ENCODE measurements around the gene CCDC93. TPM values are rescaled to one million over a fixed set of nuclear protein-coding genes. Genes with fewer than 3 reads are reported as not detected.

The CCDC93 gene
- polyA plus RNA-seq, 1 donor from 2014 or later, result 98.4 TPM

DNA sequence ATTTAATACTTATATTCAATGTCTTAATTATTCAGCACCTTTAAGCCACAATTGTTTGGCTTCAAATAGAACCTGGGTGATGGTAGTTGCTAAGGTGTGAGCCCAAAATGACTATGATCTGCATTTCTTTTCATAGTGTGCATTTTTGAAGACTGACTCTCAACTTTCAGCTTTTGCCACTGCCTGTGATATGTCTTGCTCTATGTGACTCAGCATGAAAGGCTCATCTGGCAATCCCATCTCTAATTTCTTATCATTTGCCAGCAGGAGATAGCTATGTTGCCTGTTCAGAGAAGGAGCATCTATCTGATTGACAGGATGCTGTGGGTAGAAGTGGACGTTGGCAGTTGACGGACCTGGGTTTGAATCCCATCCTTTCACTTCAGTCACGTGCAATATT is 34.5 kb upstream of the CCDC93 start:
- Histone ChIP-seq H3K9me3 (ENCODE audit: low read length) (no peaks in the 10 kb centered on the region), H3F3A (ENCODE audit: insufficient read depth, low read length, poor library complexity, severe bottlenecking) (no peaks in the 10 kb centered on the region), H4K20me1 (ENCODE audit: insufficient read depth) (no peaks in the 10 kb centered on the region), H3K4me2 (ENCODE audit: low read length) (no peak overlapping the region), H3K79me2 (replicated peaks; ENCODE audit: insufficient read depth, low read length) (no peaks in the 10 kb centered on the region), H3K9me2 (ENCODE audit: insufficient read depth, low read length) (no peaks in the 10 kb centered on the region), H2AFZ (ENCODE audit: low read depth, low read length) (no peak overlapping the region), H3K4me3 (ENCODE audit: low read length) (no peak overlapping the region), H3K9ac (ENCODE audit: low read length) (no peak overlapping the region), H3K36me3 (ENCODE audit: insufficient read depth, low read length) (no peaks in the 10 kb centered on the region), H3K27me3 (ENCODE audit: insufficient read depth, low read depth, low read length) (peaks cover 3% of the 10 kb centered on the region), H3K27ac (ENCODE audit: low read length) (no peak overlapping the region)
- TF ChIP-seq EP300 (conservative IDR thresholded peaks at IDR 0.05; ENCODE audit: poor library complexity, severe bottlenecking) (no peak), MXI1 (conservative IDR thresholded peaks at IDR 0.05; ENCODE audit: poor library complexity, severe bottlenecking) (no peak), EZH2 (IDR thresholded peaks at IDR 0.05; ENCODE audit: borderline replicate concordance, insufficient read depth, low read length, poor library complexity, severe bottlenecking) (no peak), RAD21 (conservative IDR thresholded peaks at IDR 0.05) (no peak), TAF1 (IDR thresholded peaks at IDR 0.05; ENCODE audit: low read depth) (no peak), SMC3 (conservative IDR thresholded peaks at IDR 0.05; ENCODE audit: poor library complexity) (no peak), POLR2AphosphoS5 (IDR thresholded peaks at IDR 0.05) (no peak)
- TF ChIP-seq, protein P1, sequence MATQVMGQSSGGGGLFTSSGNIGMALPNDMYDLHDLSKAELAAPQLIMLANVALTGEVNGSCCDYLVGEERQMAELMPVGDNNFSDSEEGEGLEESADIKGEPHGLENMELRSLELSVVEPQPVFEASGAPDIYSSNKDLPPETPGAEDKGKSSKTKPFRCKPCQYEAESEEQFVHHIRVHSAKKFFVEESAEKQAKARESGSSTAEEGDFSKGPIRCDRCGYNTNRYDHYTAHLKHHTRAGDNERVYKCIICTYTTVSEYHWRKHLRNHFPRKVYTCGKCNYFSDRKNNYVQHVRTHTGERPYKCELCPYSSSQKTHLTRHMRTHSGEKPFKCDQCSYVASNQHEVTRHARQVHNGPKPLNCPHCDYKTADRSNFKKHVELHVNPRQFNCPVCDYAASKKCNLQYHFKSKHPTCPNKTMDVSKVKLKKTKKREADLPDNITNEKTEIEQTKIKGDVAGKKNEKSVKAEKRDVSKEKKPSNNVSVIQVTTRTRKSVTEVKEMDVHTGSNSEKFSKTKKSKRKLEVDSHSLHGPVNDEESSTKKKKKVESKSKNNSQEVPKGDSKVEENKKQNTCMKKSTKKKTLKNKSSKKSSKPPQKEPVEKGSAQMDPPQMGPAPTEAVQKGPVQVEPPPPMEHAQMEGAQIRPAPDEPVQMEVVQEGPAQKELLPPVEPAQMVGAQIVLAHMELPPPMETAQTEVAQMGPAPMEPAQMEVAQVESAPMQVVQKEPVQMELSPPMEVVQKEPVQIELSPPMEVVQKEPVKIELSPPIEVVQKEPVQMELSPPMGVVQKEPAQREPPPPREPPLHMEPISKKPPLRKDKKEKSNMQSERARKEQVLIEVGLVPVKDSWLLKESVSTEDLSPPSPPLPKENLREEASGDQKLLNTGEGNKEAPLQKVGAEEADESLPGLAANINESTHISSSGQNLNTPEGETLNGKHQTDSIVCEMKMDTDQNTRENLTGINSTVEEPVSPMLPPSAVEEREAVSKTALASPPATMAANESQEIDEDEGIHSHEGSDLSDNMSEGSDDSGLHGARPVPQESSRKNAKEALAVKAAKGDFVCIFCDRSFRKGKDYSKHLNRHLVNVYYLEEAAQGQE (IDR thresholded peaks at IDR 0.05; ENCODE audit: borderline replicate concordance), result no peak
- TF ChIP-seq, protein P2, sequence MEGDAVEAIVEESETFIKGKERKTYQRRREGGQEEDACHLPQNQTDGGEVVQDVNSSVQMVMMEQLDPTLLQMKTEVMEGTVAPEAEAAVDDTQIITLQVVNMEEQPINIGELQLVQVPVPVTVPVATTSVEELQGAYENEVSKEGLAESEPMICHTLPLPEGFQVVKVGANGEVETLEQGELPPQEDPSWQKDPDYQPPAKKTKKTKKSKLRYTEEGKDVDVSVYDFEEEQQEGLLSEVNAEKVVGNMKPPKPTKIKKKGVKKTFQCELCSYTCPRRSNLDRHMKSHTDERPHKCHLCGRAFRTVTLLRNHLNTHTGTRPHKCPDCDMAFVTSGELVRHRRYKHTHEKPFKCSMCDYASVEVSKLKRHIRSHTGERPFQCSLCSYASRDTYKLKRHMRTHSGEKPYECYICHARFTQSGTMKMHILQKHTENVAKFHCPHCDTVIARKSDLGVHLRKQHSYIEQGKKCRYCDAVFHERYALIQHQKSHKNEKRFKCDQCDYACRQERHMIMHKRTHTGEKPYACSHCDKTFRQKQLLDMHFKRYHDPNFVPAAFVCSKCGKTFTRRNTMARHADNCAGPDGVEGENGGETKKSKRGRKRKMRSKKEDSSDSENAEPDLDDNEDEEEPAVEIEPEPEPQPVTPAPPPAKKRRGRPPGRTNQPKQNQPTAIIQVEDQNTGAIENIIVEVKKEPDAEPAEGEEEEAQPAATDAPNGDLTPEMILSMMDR (IDR thresholded peaks at IDR 0.05; ENCODE audit: poor library complexity, severe bottlenecking), result no peak

DNA sequence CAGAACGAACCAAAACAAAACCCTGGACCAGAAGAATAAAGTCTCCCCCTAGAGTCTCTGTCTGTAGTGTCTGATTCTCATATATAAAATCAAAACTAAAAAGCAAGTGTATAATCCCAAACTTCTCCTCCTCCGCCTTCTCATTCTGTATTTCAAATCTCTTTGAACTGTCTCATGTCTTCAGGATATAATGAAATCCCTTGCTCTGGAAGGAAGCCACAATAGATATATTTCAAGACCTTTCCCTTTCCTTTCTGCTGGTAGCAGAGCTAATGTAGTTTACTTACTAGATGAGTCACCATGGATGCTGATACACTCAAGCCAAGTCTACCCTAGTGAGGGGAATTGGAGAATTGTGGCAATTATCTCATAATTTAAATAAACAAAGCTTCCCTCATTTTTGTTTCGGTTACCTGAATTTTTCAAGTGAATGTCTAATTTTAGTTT is 33.5 kb upstream of the CCDC93 start:
- TF ChIP-seq SMC3 (conservative IDR thresholded peaks at IDR 0.05; ENCODE audit: poor library complexity) (no peak), EP300 (conservative IDR thresholded peaks at IDR 0.05; ENCODE audit: poor library complexity, severe bottlenecking) (no peak), POLR2AphosphoS5 (IDR thresholded peaks at IDR 0.05) (no peak), RAD21 (conservative IDR thresholded peaks at IDR 0.05) (no peak), EZH2 (IDR thresholded peaks at IDR 0.05; ENCODE audit: borderline replicate concordance, insufficient read depth, low read length, poor library complexity, severe bottlenecking) (no peak), MXI1 (conservative IDR thresholded peaks at IDR 0.05; ENCODE audit: poor library complexity, severe bottlenecking) (no peak), TAF1 (IDR thresholded peaks at IDR 0.05; ENCODE audit: low read depth) (no peak)
- TF ChIP-seq, protein P2 (IDR thresholded peaks at IDR 0.05; ENCODE audit: poor library complexity, severe bottlenecking), result no peak
- TF ChIP-seq, protein P1 (IDR thresholded peaks at IDR 0.05; ENCODE audit: borderline replicate concordance), result no peak
- H3F3A ChIP-seq (ENCODE audit: insufficient read depth, low read length, poor library complexity, severe bottlenecking), result no peaks in the 10 kb centered on the region
- H2AFZ ChIP-seq (ENCODE audit: low read depth, low read length), result no peak overlapping the region
- H3K27me3 ChIP-seq (ENCODE audit: insufficient read depth, low read depth, low read length), result peaks cover 4% of the 10 kb centered on the region
- no peaks in the 10 kb centered on the region for H3K9me2 ChIP-seq (ENCODE audit: insufficient read depth, low read length)
- H3K27ac ChIP-seq (ENCODE audit: low read length), result no peak overlapping the region
- no peaks in the 10 kb centered on the region for H3K79me2 ChIP-seq (replicated peaks; ENCODE audit: insufficient read depth, low read length)
- no peak overlapping the region for H3K4me3 ChIP-seq (ENCODE audit: low read length)
- H4K20me1 ChIP-seq (ENCODE audit: insufficient read depth), result no peaks in the 10 kb centered on the region
- no peak overlapping the region for H3K4me2 ChIP-seq (ENCODE audit: low read length)
- H3K9ac ChIP-seq (ENCODE audit: low read length), result no peak overlapping the region
- H3K9me3 ChIP-seq (ENCODE audit: low read length), result no peaks in the 10 kb centered on the region
- H3K36me3 ChIP-seq (ENCODE audit: insufficient read depth, low read length), result no peaks in the 10 kb centered on the region

Data from neural cell (in vitro differentiated cells).